Hematopoietic multipotent progenitor cell treated with erythropoietin and hydrocortisone succinate and interleukin-3 and kit ligand, for 6 days (in vitro differentiated cells): Measurements from ENCODE around the gene UBQLN4.
"Not testable (repeated sequence)": the region's sequence is repeated elsewhere in the genome, so short reads cannot be mapped to it uniquely, and the experiment has no call there.

Experiments
- DNase-seq: peaks from one replicate; pipeline ENCODE4 v3.0.0-alpha.2; 2015

The UBQLN4 gene

GRCh38 chr1:156080863-156081179 lies 27.2 kb upstream of the UBQLN4 start:
- DNase-seq = no peak

- no peak for DNase-seq
Observed at GRCh38 chr1:156080241-156080862, 26.8 kb upstream of the UBQLN4 start.

GRCh38 chr1:156079762-156080161 lies 26.2 kb upstream of the UBQLN4 start:
- no peak for DNase-seq

- DNase-seq = no peak
Observed at GRCh38 chr1:156078728-156079127, 25.1 kb upstream of the UBQLN4 start.

GRCh38 chr1:156077430-156077760 lies 23.8 kb upstream of the UBQLN4 start:
- no peak for DNase-seq

GRCh38 chr1:156076609-156077429 lies 23.2 kb upstream of the UBQLN4 start:
- DNase-seq = peak; percentile 59

- DNase-seq = no peak
Observed at GRCh38 chr1:156075775-156076204, 22.2 kb upstream of the UBQLN4 start.

GRCh38 chr1:156075162-156075561 lies 21.6 kb upstream of the UBQLN4 start:
- peak; percentile 59 for DNase-seq

- no peak for DNase-seq
Observed at GRCh38 chr1:156074661-156075060, 21.1 kb upstream of the UBQLN4 start.

- no peak for DNase-seq
Observed at GRCh38 chr1:156073740-156074139, 20.1 kb upstream of the UBQLN4 start.

- DNase-seq = no peak
Observed at GRCh38 chr1:156073110-156073687, 19.6 kb upstream of the UBQLN4 start.

GRCh38 chr1:156072251-156072650 lies 18.7 kb upstream of the UBQLN4 start:
- DNase-seq = no peak

- not testable (repeated sequence) for DNase-seq
Observed at GRCh38 chr1:156071332-156071816, 17.8 kb upstream of the UBQLN4 start.

GRCh38 chr1:156070548-156070947 lies 16.9 kb upstream of the UBQLN4 start:
- no peak for DNase-seq

- DNase-seq = no peak
Observed at GRCh38 chr1:156069490-156070455, 16.2 kb upstream of the UBQLN4 start.

- no peak for DNase-seq
Observed at GRCh38 chr1:156067262-156067661, 13.7 kb upstream of the UBQLN4 start.

GRCh38 chr1:156065871-156066270 lies 12.3 kb upstream of the UBQLN4 start:
- DNase-seq = no peak

- DNase-seq = no peak
Observed at GRCh38 chr1:156065212-156065611, 11.6 kb upstream of the UBQLN4 start.

- DNase-seq = no peak
Observed at GRCh38 chr1:156064615-156065014, 11.0 kb upstream of the UBQLN4 start.

GRCh38 chr1:156063997-156064285 lies 10.3 kb upstream of the UBQLN4 start:
- DNase-seq = no peak

- no peak for DNase-seq
Observed at GRCh38 chr1:156062189-156062588, 8.6 kb upstream of the UBQLN4 start.

- DNase-seq = no peak
Observed at GRCh38 chr1:156060937-156061636, 7.5 kb upstream of the UBQLN4 start, which contains the start of gene RAB25. Gene RAB25, plus strand, starts transcription at chr1:156061160. Its CDS starts 241 bp downstream, at chr1:156061401.
